ENCODE data around the gene SH3BP5L. TPM values are rescaled to one million over a fixed set of nuclear protein-coding genes. Genes with fewer than 3 reads are reported as not detected.

SH3BP5L gene
- total RNA-seq, 2 donors from 2014 or later = 23.3 to 35.3 TPM

DNA sequence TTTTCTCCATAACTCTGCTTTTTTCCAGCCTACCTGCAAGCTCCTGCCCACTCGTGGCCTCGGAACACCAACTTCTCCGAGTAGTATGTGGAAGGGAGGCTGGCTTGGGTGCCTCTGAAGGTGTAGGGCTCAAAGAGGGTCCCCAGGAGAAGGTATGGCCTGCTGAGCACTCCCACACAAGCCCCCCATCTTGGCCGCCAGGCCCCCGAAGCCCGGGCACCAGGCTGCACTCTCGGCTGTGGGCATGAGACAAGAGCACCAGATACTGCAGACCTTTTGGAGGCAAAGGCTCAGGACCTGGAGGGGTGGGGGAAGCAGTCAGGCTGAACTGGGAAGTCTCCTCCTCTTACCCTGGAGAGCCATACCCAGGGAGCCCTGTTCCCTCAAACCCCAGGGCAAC lies 31.5 kb upstream of the SH3BP5L start:
- TF ChIP-seq POLR2A (IDR thresholded peaks at IDR 0.05) (no peak), POLR2AphosphoS5 (IDR thresholded peaks at IDR 0.05) (no peak)
- TF ChIP-seq, protein P1, sequence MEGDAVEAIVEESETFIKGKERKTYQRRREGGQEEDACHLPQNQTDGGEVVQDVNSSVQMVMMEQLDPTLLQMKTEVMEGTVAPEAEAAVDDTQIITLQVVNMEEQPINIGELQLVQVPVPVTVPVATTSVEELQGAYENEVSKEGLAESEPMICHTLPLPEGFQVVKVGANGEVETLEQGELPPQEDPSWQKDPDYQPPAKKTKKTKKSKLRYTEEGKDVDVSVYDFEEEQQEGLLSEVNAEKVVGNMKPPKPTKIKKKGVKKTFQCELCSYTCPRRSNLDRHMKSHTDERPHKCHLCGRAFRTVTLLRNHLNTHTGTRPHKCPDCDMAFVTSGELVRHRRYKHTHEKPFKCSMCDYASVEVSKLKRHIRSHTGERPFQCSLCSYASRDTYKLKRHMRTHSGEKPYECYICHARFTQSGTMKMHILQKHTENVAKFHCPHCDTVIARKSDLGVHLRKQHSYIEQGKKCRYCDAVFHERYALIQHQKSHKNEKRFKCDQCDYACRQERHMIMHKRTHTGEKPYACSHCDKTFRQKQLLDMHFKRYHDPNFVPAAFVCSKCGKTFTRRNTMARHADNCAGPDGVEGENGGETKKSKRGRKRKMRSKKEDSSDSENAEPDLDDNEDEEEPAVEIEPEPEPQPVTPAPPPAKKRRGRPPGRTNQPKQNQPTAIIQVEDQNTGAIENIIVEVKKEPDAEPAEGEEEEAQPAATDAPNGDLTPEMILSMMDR (IDR thresholded peaks at IDR 0.05) = no peak
- H3K4me3 ChIP-seq = peak overlapping the region in 1 of 2 donors; percentile 45
- no peak for DNase-seq (ENCODE audit: low spot score)
- H3K27me3 ChIP-seq (replicated peaks; ENCODE audit: insufficient read depth) = no peaks in the 10 kb centered on the region
- peak overlapping the region; percentile 86 to 93 for H3K27ac ChIP-seq
- peaks cover 0 to 4% of the 10 kb centered on the region in 2 donors for H3K36me3 ChIP-seq
- WGBS = 74% methylated on average over 7 of the region's 7 CpGs
- no peaks in the 10 kb centered on the region for H3K9me3 ChIP-seq
- intact Hi-C loops (cut with DNase I) = no loop called here
- peaks cover 3% of the 10 kb centered on the region for H3K4me1 ChIP-seq (replicated peaks)

DNA sequence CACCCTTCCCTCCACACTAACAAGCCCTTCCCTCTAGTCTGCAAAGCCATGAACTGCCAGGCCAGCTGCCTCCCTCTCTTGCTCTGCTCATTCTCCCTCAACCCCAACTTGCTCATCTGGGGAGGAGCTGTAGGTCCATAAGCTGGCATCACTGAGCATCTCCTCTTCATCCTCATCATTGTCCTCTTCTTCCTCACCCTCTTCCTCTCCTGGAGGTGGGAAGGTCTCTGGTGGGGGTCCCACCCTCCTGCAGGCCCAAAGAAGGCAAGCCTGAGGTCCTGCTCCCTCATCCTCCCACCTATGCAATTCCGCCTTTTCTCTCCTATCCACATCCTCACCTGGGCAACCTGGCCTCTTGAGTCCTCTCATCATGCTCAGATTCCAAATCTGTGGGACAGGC lies 30.5 kb upstream of the SH3BP5L start:
- H3K9me3 ChIP-seq = no peaks in the 10 kb centered on the region
- H3K4me3 ChIP-seq = no peak overlapping the region
- H3K27ac ChIP-seq = no peak overlapping the region
- H3K4me1 ChIP-seq (replicated peaks) = peaks cover 3% of the 10 kb centered on the region
- TF ChIP-seq, protein P1 (IDR thresholded peaks at IDR 0.05) = no peak
- TF ChIP-seq POLR2AphosphoS5 (IDR thresholded peaks at IDR 0.05) (no peak), POLR2A (IDR thresholded peaks at IDR 0.05) (no peak)
- WGBS = 91% methylated on average over 1 of the region's 1 CpG
- peaks cover 0 to 4% of the 10 kb centered on the region in 2 donors for H3K36me3 ChIP-seq
- no peaks in the 10 kb centered on the region for H3K27me3 ChIP-seq (replicated peaks; ENCODE audit: insufficient read depth)
- intact Hi-C loops (cut with DNase I) = no loop called here
- DNase-seq (ENCODE audit: low spot score) = no peak

DNA sequence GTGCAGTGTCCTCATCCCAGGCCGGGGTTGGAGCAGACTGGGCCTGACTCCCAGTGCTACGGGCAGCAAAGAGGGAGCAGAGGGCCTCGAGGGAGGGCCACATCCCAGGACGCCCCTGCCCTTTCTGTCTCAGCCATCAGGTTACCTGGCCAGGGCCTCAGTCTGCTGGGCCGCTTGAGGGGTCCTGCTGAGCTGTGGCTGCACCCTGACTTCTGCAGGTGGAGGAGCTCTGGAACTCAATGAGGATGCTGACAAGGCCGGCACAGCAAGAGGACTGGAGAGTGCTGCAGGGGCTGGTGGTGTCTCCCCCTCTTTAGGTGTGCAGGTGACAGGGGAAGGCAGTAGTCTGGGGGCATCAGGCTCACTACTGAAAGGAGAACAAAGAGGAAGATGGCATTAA lies 29.9 kb upstream of the SH3BP5L start:
- intact Hi-C loops (cut with DNase I) = no loop called here
- WGBS = 82% methylated on average over 6 of the region's 6 CpGs

DNA sequence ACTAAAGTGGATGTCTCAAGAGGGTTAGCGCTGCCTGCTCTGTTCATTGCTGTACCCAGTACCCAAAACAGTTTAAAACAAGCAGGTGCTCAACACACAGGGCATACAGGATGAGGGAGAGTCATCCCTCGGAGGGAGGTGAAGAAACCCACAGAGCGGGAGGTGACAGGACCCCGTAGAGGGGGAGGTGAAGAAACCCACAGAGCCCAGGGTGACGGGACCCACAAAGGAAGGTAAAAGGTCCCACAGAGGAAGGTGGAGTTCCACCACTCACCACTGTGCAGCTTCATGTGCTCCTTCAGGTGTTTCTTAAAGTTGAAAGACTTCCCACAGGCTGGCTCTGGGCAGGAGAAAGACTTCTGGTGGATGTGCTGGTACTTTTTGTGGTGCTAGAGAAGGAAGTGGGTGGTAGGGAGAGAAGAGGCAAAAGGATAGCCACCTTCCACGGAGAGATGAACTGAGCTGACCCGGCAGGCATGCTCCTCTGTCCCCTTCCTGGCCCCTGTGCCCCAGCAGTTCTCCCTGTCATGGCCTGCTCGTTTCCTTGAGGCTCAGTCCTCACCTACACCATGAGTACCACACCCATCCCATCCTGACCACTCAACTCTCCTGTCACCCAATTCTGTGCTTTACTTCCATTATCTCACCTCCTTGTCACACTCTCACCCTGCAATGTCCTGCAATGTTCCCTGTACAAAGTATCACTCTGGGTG lies 28.1 kb upstream of the SH3BP5L start:
- Histone ChIP-seq H3K36me3 (peaks cover 0 to 4% of the 10 kb centered on the region in 2 donors), H3K27me3 (replicated peaks; ENCODE audit: insufficient read depth) (no peaks in the 10 kb centered on the region), H3K4me3 (no peak overlapping the region), H3K27ac (no peak overlapping the region), H3K4me1 (replicated peaks) (peaks cover 3% of the 10 kb centered on the region), H3K9me3 (no peaks in the 10 kb centered on the region)
- DNase-seq (ENCODE audit: low spot score) = no peak
- 92% methylated on average over 8 of the region's 8 CpGs for WGBS
- TF ChIP-seq POLR2AphosphoS5 (IDR thresholded peaks at IDR 0.05) = no peak
- TF ChIP-seq, protein P1 (IDR thresholded peaks at IDR 0.05) = no peak
- no peak for TF ChIP-seq POLR2A (IDR thresholded peaks at IDR 0.05)
- intact Hi-C loops (cut with DNase I) = no loop called here

More for the DNA sequence above, 29.9 kb upstream of the SH3BP5L start:
- Histone ChIP-seq H3K36me3 (peaks cover 0 to 4% of the 10 kb centered on the region in 2 donors), H3K27me3 (replicated peaks; ENCODE audit: insufficient read depth) (no peaks in the 10 kb centered on the region), H3K27ac (no peak overlapping the region), H3K9me3 (no peaks in the 10 kb centered on the region), H3K4me1 (replicated peaks) (peaks cover 3% of the 10 kb centered on the region), H3K4me3 (no peak overlapping the region)
- no peak for TF ChIP-seq POLR2AphosphoS5 (IDR thresholded peaks at IDR 0.05)
- no peak for TF ChIP-seq POLR2A (IDR thresholded peaks at IDR 0.05)
- TF ChIP-seq, protein P1 (IDR thresholded peaks at IDR 0.05) = no peak
- DNase-seq (ENCODE audit: low spot score) = no peak

Data from prostate gland (tissue), 2 donors.